Spleen (tissue), 3 donors: ENCODE results near the gene RHOV.

ENCODE experiments used
- POLR2A ChIP-seq, 3 donors: fragments of 450-650 bp; IDR thresholded peaks; one replicate each; pipeline ENCODE4 v1.5.1; 2017; ENCODE audit warnings: antibody characterized with exemption in 3 of 3, mild to moderate bottlenecking in 1 of 3
- POLR2AphosphoS5 ChIP-seq, 3 donors: sonication (generic); formaldehyde crosslinking; IDR thresholded peaks; one replicate each; pipeline ENCODE4 v1.5.1; 2017; ENCODE audit warnings: antibody characterized with exemption in 3 of 3

GRCh38 chr15:40899536-40900207 lies 25.6 kb upstream of the RHOV start:
- TF ChIP-seq POLR2A (IDR thresholded peaks at IDR 0.05) (no peak), POLR2AphosphoS5 (IDR thresholded peaks at IDR 0.05) (no peak)
